GM11168 (cell line): ENCODE results near the gene BRD3OS.
"Not testable (repeated sequence)": the region's sequence is repeated elsewhere in the genome, so short reads cannot be mapped to it uniquely, and the experiment has no call there.

Source experiments
- in situ Hi-C: fragments of 300-500 bp; cut with MboI; formaldehyde crosslinking; loops from one replicate; pipeline ENCODE4 v1.12.0; 2022; ENCODE audit warnings: low sequenced_read_pairs; ENCODE audit not compliant: unreplicated experiment

The BRD3OS gene

GRCh38 chr9:134071149-134071548 lies 45.9 kb downstream of the BRD3OS start:
- in situ Hi-C loops, result no loop called here

GRCh38 chr9:134072683-134073082 lies 47.4 kb downstream of the BRD3OS start:
- in situ Hi-C loops, result not testable (repeated sequence)

- in situ Hi-C loops, result no loop called here
Measured at GRCh38 chr9:134073500-134073899, 48.2 kb downstream of the BRD3OS start.

GRCh38 chr9:134075689-134076088 lies 50.4 kb downstream of the BRD3OS start:
- in situ Hi-C loops, result not testable (repeated sequence)

- in situ Hi-C loops, result no loop called here
Measured at GRCh38 chr9:134076644-134077043, 51.4 kb downstream of the BRD3OS start.
